GM21423 (cell line): ENCODE data around the gene SMPDL3A.
A peak's percentile ranks its signal among the peaks of the same experiment; 100 is the strongest.

Experiments
- ATAC-seq: cut with Tn5 transposase; IDR thresholded peaks from one replicate; pipeline ENCODE4 v1.9.1; 2021; ENCODE audit warnings: mild to moderate bottlenecking, moderate library complexity; ENCODE audit not compliant: unreplicated experiment

Gene SMPDL3A

GRCh38 chr6:122845916-122846612, 57.0 kb downstream of the SMPDL3A start:
- no peak for ATAC-seq

GRCh38 chr6:122853259-122853995, 64.4 kb downstream of the SMPDL3A start:
- ATAC-seq = peak; percentile 91
